A673 (cell line): ENCODE measurements around the gene IFNL1. TPM values are rescaled to one million over a fixed set of nuclear protein-coding genes. Genes with fewer than 3 reads are reported as not detected.

Experiments used
- BruUV-seq: library from RNA; stranded (reverse); fragments of 400-500 nt; replicated peaks from 2 replicates; lab custom pipeline; 2021; lab: Mats Ljungman, UMichigan
- CTCF ChIA-PET: fragments of 300-600 bp; sonication (Branson Sonifier 250); formaldehyde crosslinking; loops from one replicate; lab custom pipeline; 2022; ENCODE audit warnings: antibody characterized with exemption; lab: Charles Lee
- POLR2A ChIA-PET: fragments of 300-600 bp; sonication (Branson Sonifier 250); formaldehyde crosslinking; loops from one replicate; lab custom pipeline; 2022; ENCODE audit warnings: antibody characterized with exemption; ENCODE audit not compliant: low non-redundant PET; lab: Charles Lee
- DNase-seq: peaks from one replicate; pipeline ENCODE4 v3.0.0-alpha.2; 2015; ENCODE audit warnings: low spot score
- H3K27ac ChIP-seq: fragments of 200-600 bp; sonication (generic); 2 replicates; pipeline ENCODE4 v1.5.1; 2016; ENCODE audit warnings: mixed run types, low read depth, mild to moderate bottlenecking, mixed read lengths, antibody characterized with exemption, low read length; ENCODE audit not compliant: poor library complexity, severe bottlenecking
- H3K27me3 ChIP-seq: fragments of 200-600 bp; sonication (generic); replicated peaks from 2 replicates; pipeline ENCODE4 v1.6.1; 2017; ENCODE audit warnings: mixed run types, low read depth, mild to moderate bottlenecking, mixed read lengths, antibody characterized with exemption, low read length; ENCODE audit not compliant: insufficient read depth, poor library complexity
- H3K36me3 ChIP-seq: fragments of 200-600 bp; sonication (generic); 2 replicates; pipeline ENCODE4 v1.6.1; 2016; ENCODE audit warnings: mixed run types, mild to moderate bottlenecking, mixed read lengths, antibody characterized with exemption, low read length; ENCODE audit not compliant: insufficient read depth, poor library complexity, severe bottlenecking
- H3K4me1 ChIP-seq: fragments of 200-600 bp; sonication (generic); 2 replicates; pipeline ENCODE4 v1.6.1; 2017; ENCODE audit warnings: mixed run types, mild to moderate bottlenecking, mixed read lengths, antibody characterized with exemption, low read length; ENCODE audit not compliant: insufficient read depth, poor library complexity, severe bottlenecking
- H3K4me3 ChIP-seq: fragments of 200-600 bp; sonication (generic); 2 replicates; pipeline ENCODE4 v1.5.1; 2016; ENCODE audit warnings: low read depth, mixed run types, mild to moderate bottlenecking, mixed read lengths, low read length; ENCODE audit not compliant: poor library complexity, severe bottlenecking
- H3K9me3 ChIP-seq: fragments of 200-600 bp; sonication (generic); 2 replicates; pipeline ENCODE4 v1.6.1; 2016; ENCODE audit warnings: mixed run types, low read depth, mild to moderate bottlenecking, mixed read lengths, antibody characterized with exemption, low read length; ENCODE audit not compliant: poor library complexity, severe bottlenecking
- CTCF ChIP-seq: fragments of 300-800, 200-600 bp; sonication (generic); conservative IDR thresholded peaks from 2 replicates; pipeline ENCODE4 v1.5.1; 2017; ENCODE audit warnings: low read depth, mild to moderate bottlenecking, antibody characterized with exemption, low read length, moderate library complexity, mixed read lengths
- EZH2 ChIP-seq: fragments of 200-600 bp; sonication (generic); IDR thresholded peaks from 2 replicates; pipeline ENCODE4 v1.6.1; 2017; ENCODE audit warnings: borderline replicate concordance, low read depth, mild to moderate bottlenecking, mixed read lengths, antibody characterized with exemption, low read length; ENCODE audit not compliant: poor library complexity, severe bottlenecking
- intact Hi-C: fragments of 100-400 bp; cut with micrococcal nuclease; formaldehyde crosslinking; loops from one replicate; pipeline ENCODE4 v1.10.0; 2022; ENCODE audit not compliant: unreplicated experiment
- total RNA-seq: library from RNA; stranded (reverse); gene quantifications from 2 replicates; pipeline ENCODE4 v1.2.3, GENCODE V29; 2021

The IFNL1 gene
- total RNA-seq, 1 experiment from 2014 or later = not detected

- Histone ChIP-seq H3K4me1 (no peaks in the 10 kb centered on the region), H3K27me3 (no peaks in the 10 kb centered on the region), H3K27ac (no peak overlapping the region), H3K9me3 (no peaks in the 10 kb centered on the region), H3K4me3 (no peak overlapping the region), H3K36me3 (no peaks in the 10 kb centered on the region)
- BruUV-seq = no TSS peak
- POLR2A ChIA-PET = no interaction called here
- DNase-seq = no peak
- intact Hi-C loops = no loop called here
- TF ChIP-seq CTCF (no peak), EZH2 (no peak)
- CTCF ChIA-PET = no interaction called here
Observed at GRCh38 chr19:39304185-39304513, 7.9 kb downstream of the IFNL1 start.

- ChIA-PET POLR2A (no interaction called here), CTCF (no interaction called here)
- Histone ChIP-seq H3K4me1 (no peaks in the 10 kb centered on the region), H3K27me3 (no peaks in the 10 kb centered on the region), H3K36me3 (no peaks in the 10 kb centered on the region), H3K9me3 (no peaks in the 10 kb centered on the region), H3K27ac (no peak overlapping the region), H3K4me3 (no peak overlapping the region)
- no peak for DNase-seq
- BruUV-seq = no TSS peak
- TF ChIP-seq CTCF (no peak), EZH2 (no peak)
- intact Hi-C loops = no loop called here
Observed at GRCh38 chr19:39304701-39305571, 8.7 kb downstream of the IFNL1 start.

- CTCF ChIA-PET = no interaction called here
- intact Hi-C loops = no loop called here
Observed at GRCh38 chr19:39306075-39306474, 9.9 kb downstream of the IFNL1 start.

More at GRCh38 chr19:39306075-39306474, 9.9 kb downstream of the IFNL1 start:
- Histone ChIP-seq H3K9me3 (no peaks in the 10 kb centered on the region), H3K27ac (no peak overlapping the region), H3K4me3 (no peak overlapping the region), H3K36me3 (no peaks in the 10 kb centered on the region), H3K4me1 (no peaks in the 10 kb centered on the region), H3K27me3 (no peaks in the 10 kb centered on the region)
- POLR2A ChIA-PET = no interaction called here
- no peak for DNase-seq
- TF ChIP-seq EZH2 (no peak), CTCF (no peak)
- no TSS peak for BruUV-seq
